OCI-LY7 (cell line): ENCODE measurements around the gene TBCCD1.

Experiments used
- CTCF ChIP-seq: fragments of 200-600 bp; sonication (generic); conservative IDR thresholded peaks from 2 replicates; pipeline ENCODE4 v1.5.1; 2014; ENCODE audit warnings: mild to moderate bottlenecking, antibody characterized with exemption, low read length, moderate library complexity, mixed read lengths
- EZH2phosphoT487 ChIP-seq: fragments of 200-600 bp; sonication (generic); IDR thresholded peaks from 2 replicates; pipeline ENCODE4 v1.6.1; 2018; ENCODE audit warnings: low read depth, borderline replicate concordance, mild to moderate bottlenecking, mixed run types, antibody characterized with exemption, low read length, moderate library complexity, mixed read lengths

- peak; percentile 71 for TF ChIP-seq CTCF
- TF ChIP-seq EZH2phosphoT487 = no peak
Observed at GRCh38 chr3:186609247-186609868, 42.2 kb upstream of the TBCCD1 start.
